ENCODE measurements around the gene CFAP69. TPM values are rescaled to one million over a fixed set of nuclear protein-coding genes. Genes with fewer than 3 reads are reported as not detected.

The CFAP69 gene
- total RNA-seq, 1 experiment from 2014 or later = 2.4 TPM

GRCh38 chr7:90232430-90232829, 12.5 kb upstream of the CFAP69 start:
- peak; percentile 79 for DNase-seq (ENCODE audit: low spot score)
- intact Hi-C loops (cut with micrococcal nuclease; ENCODE audit: unreplicated experiment) = no loop called here

GRCh38 chr7:90233569-90233968, 11.4 kb upstream of the CFAP69 start:
- CTCF ChIA-PET = no interaction called here
- peaks cover 40% of the 10 kb centered on the region for H3K4me1 ChIP-seq (ENCODE audit: insufficient read depth, low read length, poor library complexity, severe bottlenecking)
- H3K27ac ChIP-seq (ENCODE audit: low read depth, low read length, poor library complexity, severe bottlenecking) = no peak overlapping the region
- no peaks in the 10 kb centered on the region for H3K9me3 ChIP-seq (ENCODE audit: low read depth, low read length, poor library complexity, severe bottlenecking)
- no peaks in the 10 kb centered on the region for H3K27me3 ChIP-seq (replicated peaks; ENCODE audit: insufficient read depth, low read depth, low read length, poor library complexity)
- H3K36me3 ChIP-seq (ENCODE audit: insufficient read depth, low read length, poor library complexity, severe bottlenecking) = peaks cover 75% of the 10 kb centered on the region
- no peak for TF ChIP-seq EZH2 (IDR thresholded peaks at IDR 0.05; ENCODE audit: borderline replicate concordance, low read depth, low read length, poor library complexity, severe bottlenecking)
- TF ChIP-seq CTCF (conservative IDR thresholded peaks at IDR 0.05; ENCODE audit: low read depth, low read length) = no peak
- POLR2A ChIA-PET (ENCODE audit: low non-redundant PET) = no interaction called here
- H3K4me3 ChIP-seq (ENCODE audit: low read depth, low read length, poor library complexity, severe bottlenecking) = no peak overlapping the region
- no TSS peak for BruUV-seq (replicated peaks)
- intact Hi-C loops (cut with micrococcal nuclease; ENCODE audit: unreplicated experiment) = no loop called here
- no peak for DNase-seq (ENCODE audit: low spot score)

More at GRCh38 chr7:90232430-90232829, 12.5 kb upstream of the CFAP69 start:
- no peak for TF ChIP-seq EZH2 (IDR thresholded peaks at IDR 0.05; ENCODE audit: borderline replicate concordance, low read depth, low read length, poor library complexity, severe bottlenecking)
- TF ChIP-seq CTCF (conservative IDR thresholded peaks at IDR 0.05; ENCODE audit: low read depth, low read length) = no peak
- Histone ChIP-seq H3K27ac (ENCODE audit: low read depth, low read length, poor library complexity, severe bottlenecking) (no peak overlapping the region), H3K4me1 (ENCODE audit: insufficient read depth, low read length, poor library complexity, severe bottlenecking) (peaks cover 39% of the 10 kb centered on the region), H3K4me3 (ENCODE audit: low read depth, low read length, poor library complexity, severe bottlenecking) (no peak overlapping the region), H3K27me3 (replicated peaks; ENCODE audit: insufficient read depth, low read depth, low read length, poor library complexity) (no peaks in the 10 kb centered on the region), H3K9me3 (ENCODE audit: low read depth, low read length, poor library complexity, severe bottlenecking) (no peaks in the 10 kb centered on the region), H3K36me3 (ENCODE audit: insufficient read depth, low read length, poor library complexity, severe bottlenecking) (peaks cover 75% of the 10 kb centered on the region)
- no TSS peak for BruUV-seq (replicated peaks)
- POLR2A ChIA-PET (ENCODE audit: low non-redundant PET) = interaction anchor here (0.7 kb wide), 2 partner anchors 9 to 41 kb away, joined by 3 to 4 read pairs; no protein-coding TSS in a partner anchor
- CTCF ChIA-PET = no interaction called here

GRCh38 chr7:90236721-90237289, 8.2 kb upstream of the CFAP69 start:
- H3K9me3 ChIP-seq (ENCODE audit: low read depth, low read length, poor library complexity, severe bottlenecking) = no peaks in the 10 kb centered on the region
- no peaks in the 10 kb centered on the region for H3K27me3 ChIP-seq (replicated peaks; ENCODE audit: insufficient read depth, low read depth, low read length, poor library complexity)
- no peak overlapping the region for H3K27ac ChIP-seq (ENCODE audit: low read depth, low read length, poor library complexity, severe bottlenecking)
- peaks cover 51% of the 10 kb centered on the region for H3K36me3 ChIP-seq (ENCODE audit: insufficient read depth, low read length, poor library complexity, severe bottlenecking)
- H3K4me3 ChIP-seq (ENCODE audit: low read depth, low read length, poor library complexity, severe bottlenecking) = no peak overlapping the region
- intact Hi-C loops (cut with micrococcal nuclease; ENCODE audit: unreplicated experiment) = no loop called here
- peaks cover 30% of the 10 kb centered on the region for H3K4me1 ChIP-seq (ENCODE audit: insufficient read depth, low read length, poor library complexity, severe bottlenecking)
- ChIA-PET POLR2A (ENCODE audit: low non-redundant PET) (no interaction called here), CTCF (no interaction called here)
- no peak for DNase-seq (ENCODE audit: low spot score)
- TF ChIP-seq EZH2 (IDR thresholded peaks at IDR 0.05; ENCODE audit: borderline replicate concordance, low read depth, low read length, poor library complexity, severe bottlenecking) = no peak
- TF ChIP-seq CTCF (conservative IDR thresholded peaks at IDR 0.05; ENCODE audit: low read depth, low read length) = no peak
- BruUV-seq (replicated peaks) = no TSS peak
